ENCODE measurements around the gene DCDC1. TPM values are rescaled to one million over a fixed set of nuclear protein-coding genes. Genes with fewer than 3 reads are reported as not detected.

Gene DCDC1
- total RNA-seq, 2 experiments from 2014 or later, result 0.13 TPM; not detected in 1

- ChIA-PET CTCF (ENCODE audit: unreplicated experiment) (no interaction called here), POLR2A (no interaction called here)
- no peaks in the 10 kb centered on the region for H3K9me3 ChIP-seq (ENCODE audit: low read length)
- intact Hi-C loops (cut with micrococcal nuclease; ENCODE audit: unreplicated experiment), result loop anchor here (10.0 kb wide), 1 partner anchor 511 kb away; no protein-coding TSS in a partner anchor
- no TSS peak for BruUV-seq (replicated peaks)
- peak; percentile 1 for DNase-seq (ENCODE audit: low spot score)
- TF ChIP-seq CTCF (conservative IDR thresholded peaks at IDR 0.05; ENCODE audit: low read length) (peak; percentile 69), EZH2phosphoT487 (IDR thresholded peaks at IDR 0.05; ENCODE audit: borderline replicate concordance, low read depth, low read length) (no peak)
- no peak overlapping the region for H3K4me2 ChIP-seq (ENCODE audit: low read length)
- H3K4me3 ChIP-seq (ENCODE audit: low read depth, low read length, poor library complexity, severe bottlenecking), result no peak overlapping the region
- H3K27ac ChIP-seq (ENCODE audit: low read depth, low read length, poor library complexity, severe bottlenecking), result no peak overlapping the region
- H4K20me1 ChIP-seq (ENCODE audit: insufficient read depth, low read length), result no peaks in the 10 kb centered on the region
- H3K4me1 ChIP-seq (ENCODE audit: insufficient read depth, low read length, poor library complexity, severe bottlenecking), result no peaks in the 10 kb centered on the region
- no peaks in the 10 kb centered on the region for H3K9me2 ChIP-seq (ENCODE audit: insufficient read depth, low read length)
- H3K79me2 ChIP-seq (ENCODE audit: insufficient read depth, low read depth, low read length), result no peaks in the 10 kb centered on the region
- no peak overlapping the region for H2AFZ ChIP-seq (ENCODE audit: low read length)
- H3K36me3 ChIP-seq (ENCODE audit: insufficient read depth, low read length), result no peaks in the 10 kb centered on the region
These were observed 514.0 kb downstream of the DCDC1 start for GRCh38 chr11:30855383-30856006.

- no peak for TF ChIP-seq CTCF (conservative IDR thresholded peaks at IDR 0.05; ENCODE audit: low read length)
- no peak for TF ChIP-seq EZH2phosphoT487 (IDR thresholded peaks at IDR 0.05; ENCODE audit: borderline replicate concordance, low read depth, low read length)
These were observed 516.1 kb downstream of the DCDC1 start for GRCh38 chr11:30853439-30853838.

DNA sequence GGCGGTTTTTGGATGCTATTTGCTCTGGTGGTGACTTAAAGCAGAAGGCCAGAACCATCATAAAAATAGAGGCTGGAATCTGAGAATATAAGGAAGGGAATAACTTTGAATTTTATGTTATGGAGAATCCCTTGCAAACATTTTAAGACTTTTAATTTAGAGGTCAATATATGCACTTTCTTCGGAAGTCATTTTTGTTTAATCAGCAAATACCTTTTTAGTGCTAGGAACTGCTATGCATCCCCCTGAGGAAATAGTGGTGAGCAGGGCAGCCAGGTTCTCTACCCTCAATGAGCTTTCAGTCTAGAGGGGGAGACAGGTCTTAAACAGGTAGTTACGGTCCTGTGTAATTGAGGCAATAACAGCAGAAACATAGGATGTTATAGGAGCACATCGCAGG, 516.9 kb downstream of the DCDC1 start:
- no peaks in the 10 kb centered on the region for H3K36me3 ChIP-seq (ENCODE audit: insufficient read depth, low read length)
- H3K9me3 ChIP-seq (ENCODE audit: low read length), result no peaks in the 10 kb centered on the region
- H3K4me3 ChIP-seq (ENCODE audit: low read depth, low read length, poor library complexity, severe bottlenecking), result no peak overlapping the region
- TF ChIP-seq EZH2phosphoT487 (IDR thresholded peaks at IDR 0.05; ENCODE audit: borderline replicate concordance, low read depth, low read length) (no peak), CTCF (conservative IDR thresholded peaks at IDR 0.05; ENCODE audit: low read length) (no peak)
- ChIA-PET CTCF (ENCODE audit: unreplicated experiment) (no interaction called here), POLR2A (interaction anchor here (0.6 to 1.0 kb wide), 2 partner anchors 210 to 364 kb away, joined by 3 to 4 read pairs; no protein-coding TSS in a partner anchor)
- no peak overlapping the region for H3K4me2 ChIP-seq (ENCODE audit: low read length)
- intact Hi-C loops (cut with micrococcal nuclease; ENCODE audit: unreplicated experiment), result loop anchor here (10.0 kb wide), 1 partner anchor 508 kb away; no protein-coding TSS in a partner anchor
- no peaks in the 10 kb centered on the region for H3K4me1 ChIP-seq (ENCODE audit: insufficient read depth, low read length, poor library complexity, severe bottlenecking)
- no peak overlapping the region for H3K27ac ChIP-seq (ENCODE audit: low read depth, low read length, poor library complexity, severe bottlenecking)
- no peak overlapping the region for H2AFZ ChIP-seq (ENCODE audit: low read length)
- BruUV-seq (replicated peaks), result no TSS peak
- H3K9me2 ChIP-seq (ENCODE audit: insufficient read depth, low read length), result no peaks in the 10 kb centered on the region
- DNase-seq (ENCODE audit: low spot score), result no peak
- no peaks in the 10 kb centered on the region for H4K20me1 ChIP-seq (ENCODE audit: insufficient read depth, low read length)
- no peaks in the 10 kb centered on the region for H3K79me2 ChIP-seq (ENCODE audit: insufficient read depth, low read depth, low read length)

More at GRCh38 chr11:30853439-30853838, 516.1 kb downstream of the DCDC1 start:
- H3K4me3 ChIP-seq (ENCODE audit: low read depth, low read length, poor library complexity, severe bottlenecking), result no peak overlapping the region
- H3K27ac ChIP-seq (ENCODE audit: low read depth, low read length, poor library complexity, severe bottlenecking), result no peak overlapping the region
- no TSS peak for BruUV-seq (replicated peaks)
- POLR2A ChIA-PET, result interaction anchor here (0.6 to 1.0 kb wide), 2 partner anchors 365 to 510 kb away, joined by 4 to 11 read pairs; no protein-coding TSS in a partner anchor
- CTCF ChIA-PET (ENCODE audit: unreplicated experiment), result no interaction called here
- no peaks in the 10 kb centered on the region for H3K36me3 ChIP-seq (ENCODE audit: insufficient read depth, low read length)
- no peaks in the 10 kb centered on the region for H3K9me2 ChIP-seq (ENCODE audit: insufficient read depth, low read length)
- H2AFZ ChIP-seq (ENCODE audit: low read length), result no peak overlapping the region
- no peaks in the 10 kb centered on the region for H3K9me3 ChIP-seq (ENCODE audit: low read length)
- no peak overlapping the region for H3K4me2 ChIP-seq (ENCODE audit: low read length)
- DNase-seq (ENCODE audit: low spot score), result no peak
- H3K79me2 ChIP-seq (ENCODE audit: insufficient read depth, low read depth, low read length), result no peaks in the 10 kb centered on the region
- intact Hi-C loops (cut with micrococcal nuclease; ENCODE audit: unreplicated experiment), result loop anchor here (10.0 kb wide), 1 partner anchor 509 kb away; no protein-coding TSS in a partner anchor
- no peaks in the 10 kb centered on the region for H4K20me1 ChIP-seq (ENCODE audit: insufficient read depth, low read length)
- no peaks in the 10 kb centered on the region for H3K4me1 ChIP-seq (ENCODE audit: insufficient read depth, low read length, poor library complexity, severe bottlenecking)
